Measurements from ENCODE around the gene HLA-A.
A peak's percentile ranks its signal among the peaks of the same experiment; 100 is the strongest.
"Not testable (repeated sequence)": the region's sequence is repeated elsewhere in the genome, so short reads cannot be mapped to it uniquely, and the experiment has no call there.

Gene HLA-A

GRCh38 chr6:29963697-29964096 is 21.4 kb downstream of the HLA-A start:
- not testable (repeated sequence) for DNase-seq

- DNase-seq: no peak
Measured at GRCh38 chr6:29964518-29964886, 22.2 kb downstream of the HLA-A start.

GRCh38 chr6:29964887-29965562 is 22.7 kb downstream of the HLA-A start:
- DNase-seq: peak; percentile 92

- no peak for DNase-seq
Measured at GRCh38 chr6:29965563-29965872, 23.2 kb downstream of the HLA-A start.

- peak; percentile 83 for DNase-seq
Measured at GRCh38 chr6:29965873-29966601, 23.7 kb downstream of the HLA-A start.

- peak; percentile 62 for DNase-seq
Measured at GRCh38 chr6:29967379-29968010, 25.2 kb downstream of the HLA-A start.

GRCh38 chr6:29968130-29968529 is 25.8 kb downstream of the HLA-A start:
- DNase-seq: no peak

GRCh38 chr6:29968905-29969304 is 26.6 kb downstream of the HLA-A start:
- DNase-seq: no peak

GRCh38 chr6:29970711-29971110 is 28.4 kb downstream of the HLA-A start:
- DNase-seq: no peak

GRCh38 chr6:29974901-29975560 is 32.7 kb downstream of the HLA-A start:
- no peak for DNase-seq

- no peak for DNase-seq
Measured at GRCh38 chr6:29975561-29975907, 33.2 kb downstream of the HLA-A start.

GRCh38 chr6:29976253-29976587 is 33.9 kb downstream of the HLA-A start:
- DNase-seq: no peak

- DNase-seq: peak; percentile 57
Measured at GRCh38 chr6:29976588-29977424, 34.5 kb downstream of the HLA-A start.

- DNase-seq: no peak
Measured at GRCh38 chr6:29977425-29977727, 35.0 kb downstream of the HLA-A start.

- DNase-seq: not testable (repeated sequence)
Measured at GRCh38 chr6:29980013-29980412, 37.7 kb downstream of the HLA-A start.

- no peak for DNase-seq
Measured at GRCh38 chr6:29980511-29980910, 38.2 kb downstream of the HLA-A start.

- no peak for DNase-seq
Measured at GRCh38 chr6:29981211-29981812, 39.0 kb downstream of the HLA-A start.

- DNase-seq: no peak
Measured at GRCh38 chr6:29982097-29982496, 39.8 kb downstream of the HLA-A start.

- no peak for DNase-seq
Measured at GRCh38 chr6:29984232-29984631, 41.9 kb downstream of the HLA-A start.

- no peak for DNase-seq
Measured at GRCh38 chr6:29984992-29985391, 42.7 kb downstream of the HLA-A start.

- DNase-seq: no peak
Measured at GRCh38 chr6:29986179-29986781, 43.9 kb downstream of the HLA-A start.

GRCh38 chr6:29989211-29989610 is 46.9 kb downstream of the HLA-A start:
- no peak for DNase-seq
